Mononuclear cell (primary cell): Measurements from ENCODE around the gene AKAP6. TPM values are rescaled to one million over a fixed set of nuclear protein-coding genes. Genes with fewer than 3 reads are reported as not detected.
"Not testable (repeated sequence)": the region's sequence is repeated elsewhere in the genome, so short reads cannot be mapped to it uniquely, and the experiment has no call there.

Source experiments
- H3K27me3 ChIP-seq: 2 replicates; pipeline ENCODE4 v1.6.0; 2011; ENCODE audit warnings: low read length, control low read depth; ENCODE audit not compliant: insufficient read depth
- H3K4me1 ChIP-seq: 2 replicates; pipeline ENCODE4 v1.5.1; 2011; ENCODE audit warnings: mild to moderate bottlenecking, low read length, control low read depth; ENCODE audit not compliant: insufficient read depth
- H3K4me3 ChIP-seq: 2 replicates; pipeline ENCODE4 v1.5.1; 2011; ENCODE audit warnings: mild to moderate bottlenecking, low read length, moderate library complexity
- H3K9me3 ChIP-seq: 2 replicates; pipeline ENCODE4 v1.5.1; 2011; ENCODE audit warnings: low read depth, mild to moderate bottlenecking, control low read depth, low read length
- total RNA-seq: library from RNA; depleted of rRNA; stranded (reverse); fragments of >200 nt; gene quantifications from one replicate; pipeline ENCODE4 v1.2.3, GENCODE V29; 2012

Gene AKAP6
- total RNA-seq, 1 donor = 5.6 TPM

DNA sequence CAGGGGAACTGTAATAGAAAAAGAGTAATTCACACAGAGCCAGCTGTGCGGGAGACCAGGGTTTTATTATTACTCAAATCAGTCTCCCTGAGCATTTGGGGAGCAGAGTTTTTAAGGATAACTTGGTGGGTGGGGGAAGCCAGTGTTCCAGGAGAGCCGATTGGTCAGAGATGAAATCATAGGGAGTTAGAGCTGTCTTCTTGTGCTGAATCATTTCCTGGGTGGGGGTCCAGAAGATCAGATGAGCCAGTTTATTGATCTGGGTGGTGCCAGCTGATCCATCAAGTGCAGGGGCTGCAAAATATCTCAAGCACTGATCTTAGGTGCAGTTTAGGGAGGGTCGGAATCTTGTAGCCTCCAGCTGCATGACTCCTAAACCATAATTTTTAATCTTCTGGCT, 44.1 kb downstream of the AKAP6 start:
- not testable (repeated sequence) for H3K9me3 ChIP-seq, H3K27me3 ChIP-seq, H3K4me1 ChIP-seq, H3K4me3 ChIP-seq

- Histone ChIP-seq H3K9me3 (no peaks in the 10 kb centered on the region), H3K4me1 (no peaks in the 10 kb centered on the region), H3K27me3 (no peaks in the 10 kb centered on the region), H3K4me3 (no peak overlapping the region)
Measured at GRCh38 chr14:32374155-32374554, 45.1 kb downstream of the AKAP6 start.

DNA sequence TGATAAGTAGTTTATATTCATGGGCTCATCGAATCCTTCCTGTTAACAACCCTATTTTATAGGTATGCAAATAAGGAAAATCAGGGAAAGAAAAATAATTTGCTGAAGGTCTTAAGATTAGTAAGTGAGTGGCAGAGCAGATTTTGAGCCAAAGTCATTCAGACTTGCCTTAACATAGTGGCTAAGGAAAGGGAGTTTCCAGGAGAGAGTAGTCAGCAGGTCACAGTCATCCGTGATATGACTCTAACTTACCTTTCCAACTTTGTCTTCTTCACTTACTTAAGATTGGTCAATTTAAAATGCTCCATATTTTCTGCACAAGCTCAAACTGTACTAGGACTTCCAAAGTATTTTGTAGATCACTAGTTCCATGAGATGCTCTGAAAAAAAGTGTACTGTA, 46.6 kb downstream of the AKAP6 start:
- Histone ChIP-seq H3K4me3 (no peak overlapping the region), H3K4me1 (no peaks in the 10 kb centered on the region), H3K9me3 (no peaks in the 10 kb centered on the region), H3K27me3 (no peaks in the 10 kb centered on the region)

- no peaks in the 10 kb centered on the region for H3K4me1 ChIP-seq
- H3K27me3 ChIP-seq = no peaks in the 10 kb centered on the region
- H3K4me3 ChIP-seq = no peak overlapping the region
- no peaks in the 10 kb centered on the region for H3K9me3 ChIP-seq
Measured at GRCh38 chr14:32377046-32377646, 48.0 kb downstream of the AKAP6 start.

DNA sequence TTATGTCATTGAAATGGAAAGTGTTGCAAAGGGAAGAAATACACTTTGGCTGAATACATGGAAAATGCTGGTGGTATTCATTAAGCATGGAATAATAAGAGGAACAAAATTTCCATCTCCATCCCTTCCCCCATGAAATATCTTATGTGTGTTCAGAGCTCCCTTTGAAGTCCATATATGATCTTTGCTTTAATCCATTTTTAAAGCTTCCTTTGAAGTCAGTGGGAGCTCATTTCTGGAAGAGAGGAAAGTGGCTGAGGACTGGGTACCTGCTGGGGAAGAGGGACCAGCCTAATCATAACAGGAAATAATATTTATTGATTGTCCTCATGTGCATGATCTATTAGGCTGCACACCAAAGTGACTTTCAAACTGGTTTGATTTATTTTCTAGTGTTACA, 49.2 kb downstream of the AKAP6 start:
- Histone ChIP-seq H3K4me3 (no peak overlapping the region), H3K27me3 (no peaks in the 10 kb centered on the region), H3K4me1 (no peaks in the 10 kb centered on the region), H3K9me3 (no peaks in the 10 kb centered on the region)

DNA sequence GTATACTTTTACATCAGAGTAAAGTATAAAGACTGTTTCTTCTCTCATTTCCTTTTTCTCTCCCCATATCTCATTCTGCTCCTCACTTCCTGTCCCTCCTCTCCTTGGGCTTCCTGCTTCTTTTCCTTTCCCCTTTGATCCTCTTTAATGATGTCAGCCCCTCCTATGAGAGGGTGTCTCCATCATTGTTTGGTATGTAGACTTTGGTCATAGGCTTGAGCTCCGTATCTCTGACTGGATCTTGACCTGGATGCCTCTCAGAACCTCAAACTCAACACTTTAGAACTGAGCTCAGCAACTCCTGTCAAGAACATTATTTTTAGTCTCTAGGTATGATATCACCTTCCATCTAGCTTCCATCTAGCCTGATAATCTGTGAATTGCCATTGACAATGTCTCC, 50.3 kb downstream of the AKAP6 start:
- H3K27me3 ChIP-seq = no peaks in the 10 kb centered on the region
- H3K4me3 ChIP-seq = no peak overlapping the region
- H3K4me1 ChIP-seq = no peaks in the 10 kb centered on the region
- no peaks in the 10 kb centered on the region for H3K9me3 ChIP-seq

DNA sequence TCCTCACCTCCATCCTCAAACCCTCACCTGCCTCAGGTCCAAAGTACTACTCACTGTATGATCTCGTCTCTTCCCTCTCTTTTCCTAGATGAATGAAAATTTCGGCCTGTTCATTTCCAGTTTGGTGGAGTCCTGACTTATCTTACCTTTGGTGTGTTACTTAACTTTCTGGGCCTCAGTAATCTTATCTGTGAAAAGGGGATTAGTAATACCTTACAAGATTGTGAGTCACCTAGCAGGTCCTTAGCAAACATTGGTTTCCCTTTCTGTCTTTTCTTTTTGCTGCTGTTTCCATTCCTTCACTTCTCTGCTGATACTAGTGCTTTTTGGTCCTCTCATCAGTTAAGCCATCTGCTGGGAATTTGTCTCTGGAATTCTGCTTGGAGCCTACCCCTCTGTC, 52.8 kb downstream of the AKAP6 start:
- Histone ChIP-seq H3K4me1 (no peaks in the 10 kb centered on the region), H3K27me3 (no peaks in the 10 kb centered on the region), H3K4me3 (no peak overlapping the region), H3K9me3 (no peaks in the 10 kb centered on the region)

DNA sequence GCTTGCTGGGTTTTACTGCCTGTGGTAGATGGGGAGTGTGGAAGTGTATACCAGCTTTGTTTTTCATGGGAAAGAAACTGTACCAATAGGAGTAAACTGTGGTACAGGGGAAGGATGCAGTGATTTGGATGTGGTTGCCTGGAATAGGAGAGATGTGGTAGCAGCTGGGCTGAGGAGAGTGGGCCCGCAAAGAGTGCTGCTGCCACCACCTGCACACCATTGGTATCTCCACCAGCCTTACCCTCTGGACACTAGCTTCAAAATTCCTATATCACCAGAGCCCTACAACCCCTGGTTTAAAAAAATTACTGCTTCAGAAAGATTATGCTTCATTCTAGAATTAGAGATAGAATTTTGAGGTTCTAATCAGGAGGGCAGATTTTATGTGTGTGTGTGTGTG, 53.6 kb downstream of the AKAP6 start:
- Histone ChIP-seq H3K9me3 (no peaks in the 10 kb centered on the region), H3K4me3 (no peak overlapping the region), H3K27me3 (no peaks in the 10 kb centered on the region), H3K4me1 (no peaks in the 10 kb centered on the region)

- no peaks in the 10 kb centered on the region for H3K27me3 ChIP-seq
- H3K4me1 ChIP-seq = no peaks in the 10 kb centered on the region
- no peak overlapping the region for H3K4me3 ChIP-seq
- H3K9me3 ChIP-seq = no peaks in the 10 kb centered on the region
Measured at GRCh38 chr14:32383364-32384009, 54.4 kb downstream of the AKAP6 start.

DNA sequence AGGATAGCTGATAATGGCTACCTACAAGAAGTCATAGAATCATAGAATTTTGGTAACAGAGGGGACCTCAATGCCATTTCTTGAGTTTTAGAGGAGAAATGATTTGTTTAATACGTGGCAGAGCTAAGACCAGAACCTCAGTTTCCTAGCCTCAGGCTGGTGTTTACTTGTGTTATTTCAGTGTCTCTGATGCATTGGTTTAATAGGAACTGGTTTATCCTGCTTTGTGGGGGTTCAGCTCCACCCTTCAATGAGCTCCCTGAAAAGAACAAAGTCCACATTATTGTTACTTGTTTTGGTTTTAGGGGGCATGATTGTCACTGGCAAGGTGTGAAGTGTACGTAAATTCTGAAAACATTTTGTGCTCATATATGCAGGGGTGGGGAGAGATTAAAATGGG, 55.4 kb downstream of the AKAP6 start:
- no peaks in the 10 kb centered on the region for H3K4me1 ChIP-seq
- H3K9me3 ChIP-seq = no peaks in the 10 kb centered on the region
- no peak overlapping the region for H3K4me3 ChIP-seq
- no peaks in the 10 kb centered on the region for H3K27me3 ChIP-seq

DNA sequence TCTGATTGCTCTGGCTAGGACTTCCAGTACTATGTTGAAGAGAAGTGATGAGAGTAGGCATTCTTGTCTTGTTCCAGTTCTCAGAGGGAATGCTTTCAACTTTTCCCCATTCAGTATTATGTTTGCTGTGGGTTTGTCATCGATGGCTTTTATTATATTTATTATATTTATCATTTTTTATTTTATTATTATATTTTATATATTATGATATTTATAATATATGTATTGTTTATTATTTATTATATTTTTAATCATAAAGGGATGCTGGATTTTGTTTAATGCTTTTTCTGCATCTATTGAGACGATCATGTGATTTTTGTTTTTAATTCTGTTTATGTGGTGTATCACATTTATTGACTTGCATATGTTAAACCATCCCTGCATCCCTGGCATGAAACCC, 58.2 kb downstream of the AKAP6 start:
- not testable (repeated sequence) for H3K4me1 ChIP-seq, H3K27me3 ChIP-seq, H3K9me3 ChIP-seq, H3K4me3 ChIP-seq

DNA sequence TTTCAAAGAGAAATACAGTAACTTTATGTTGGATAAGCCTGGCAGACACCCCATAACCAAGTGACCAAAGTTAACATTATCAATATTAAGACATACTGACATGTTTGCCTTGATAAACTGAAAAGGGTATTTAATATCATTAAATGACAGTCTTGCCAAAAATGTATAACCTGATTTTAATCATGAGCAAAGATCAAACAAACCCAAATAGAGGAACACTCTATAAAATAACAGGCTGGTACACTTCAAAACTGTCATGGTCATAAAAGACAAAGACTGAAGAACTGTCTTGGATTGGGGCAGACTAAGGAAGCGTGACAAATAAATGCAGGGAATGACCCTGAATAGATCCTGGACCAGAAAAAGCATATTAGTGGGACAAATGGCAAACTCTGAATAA, 64.0 kb downstream of the AKAP6 start:
- Histone ChIP-seq H3K4me3 (no peak overlapping the region), H3K9me3 (no peaks in the 10 kb centered on the region), H3K4me1 (no peaks in the 10 kb centered on the region), H3K27me3 (no peaks in the 10 kb centered on the region)

- Histone ChIP-seq H3K4me1 (no peaks in the 10 kb centered on the region), H3K27me3 (no peaks in the 10 kb centered on the region), H3K9me3 (no peaks in the 10 kb centered on the region), H3K4me3 (no peak overlapping the region)
Measured at GRCh38 chr14:32394038-32394437, 64.9 kb downstream of the AKAP6 start.

DNA sequence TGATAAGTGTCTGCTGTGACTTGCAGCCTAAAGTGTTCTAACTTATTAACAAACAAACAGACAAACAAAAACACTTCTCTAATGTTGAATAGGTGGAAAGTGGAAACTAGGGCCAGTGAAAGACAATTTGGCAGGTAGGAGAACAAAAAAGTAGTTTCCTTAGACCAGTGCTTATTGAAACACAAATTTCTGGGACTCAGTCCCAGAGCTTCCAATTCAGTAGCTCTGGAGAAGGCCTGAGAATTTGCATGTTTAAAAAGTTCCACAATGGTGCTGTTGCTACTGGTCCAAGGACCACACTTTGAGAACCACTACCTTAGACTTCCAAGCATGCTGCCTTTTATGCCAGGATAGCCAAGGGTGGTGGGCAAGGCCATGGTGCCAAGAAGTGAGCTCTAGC, 67.8 kb downstream of the AKAP6 start:
- Histone ChIP-seq H3K4me3 (no peak overlapping the region), H3K4me1 (no peaks in the 10 kb centered on the region), H3K9me3 (no peaks in the 10 kb centered on the region), H3K27me3 (no peaks in the 10 kb centered on the region)

GRCh38 chr14:32397861-32398640, 69.0 kb downstream of the AKAP6 start:
- no peak overlapping the region for H3K4me3 ChIP-seq
- no peaks in the 10 kb centered on the region for H3K4me1 ChIP-seq
- H3K27me3 ChIP-seq = no peaks in the 10 kb centered on the region
- no peaks in the 10 kb centered on the region for H3K9me3 ChIP-seq

- H3K4me3 ChIP-seq = no peak overlapping the region
- H3K27me3 ChIP-seq = no peaks in the 10 kb centered on the region
- H3K9me3 ChIP-seq = no peaks in the 10 kb centered on the region
- no peaks in the 10 kb centered on the region for H3K4me1 ChIP-seq
Measured at GRCh38 chr14:32399920-32400319, 70.8 kb downstream of the AKAP6 start.
